G401.6 (cell line): ENCODE measurements around the gene GTF2B.
"Not testable (repeated sequence)": the region's sequence is repeated elsewhere in the genome, so short reads cannot be mapped to it uniquely, and the experiment has no call there.

Experiments used
- FAIRE-seq: peaks from 2 replicates; lab custom pipeline; 2012; peaks lifted over from hg19 to GRCh38; lab: Jason Lieb, UNC

Gene GTF2B

DNA sequence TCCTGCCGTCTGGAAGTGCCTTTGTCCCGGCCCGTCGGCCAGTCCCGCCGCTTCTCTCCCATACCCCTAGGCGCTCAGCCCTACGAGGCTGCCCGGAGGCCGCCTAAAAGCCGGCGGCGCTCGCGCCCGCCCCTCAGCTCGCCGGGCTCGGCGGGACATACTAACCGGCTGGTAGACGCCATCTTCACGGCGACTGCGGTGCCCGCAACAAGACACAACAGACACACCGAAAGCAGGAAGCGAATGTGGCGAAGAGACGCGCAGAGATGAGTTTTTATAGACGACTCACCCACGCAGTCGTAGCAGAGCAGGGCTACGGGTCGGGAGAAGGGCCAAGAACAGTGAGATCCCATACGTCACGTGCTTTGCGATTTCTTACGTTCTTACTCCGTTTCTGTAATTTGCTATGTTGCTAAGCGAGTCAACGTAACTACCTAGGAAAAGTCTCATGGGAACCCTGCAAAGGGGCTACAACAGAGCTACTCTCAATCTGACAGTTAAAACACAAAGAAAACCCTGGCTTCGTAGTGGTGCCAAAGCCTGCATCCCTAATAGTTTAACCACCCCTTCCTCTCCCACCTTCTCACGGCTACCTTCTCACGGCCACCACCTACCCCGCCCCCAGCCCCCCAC is at the start of gene GTF2B:
GTF2B (minus strand) TSS at position 250 of the 633 bp plus-strand sequence; CDS start at position 182, 68 bp downstream.
- FAIRE-seq = peak; percentile 80

DNA sequence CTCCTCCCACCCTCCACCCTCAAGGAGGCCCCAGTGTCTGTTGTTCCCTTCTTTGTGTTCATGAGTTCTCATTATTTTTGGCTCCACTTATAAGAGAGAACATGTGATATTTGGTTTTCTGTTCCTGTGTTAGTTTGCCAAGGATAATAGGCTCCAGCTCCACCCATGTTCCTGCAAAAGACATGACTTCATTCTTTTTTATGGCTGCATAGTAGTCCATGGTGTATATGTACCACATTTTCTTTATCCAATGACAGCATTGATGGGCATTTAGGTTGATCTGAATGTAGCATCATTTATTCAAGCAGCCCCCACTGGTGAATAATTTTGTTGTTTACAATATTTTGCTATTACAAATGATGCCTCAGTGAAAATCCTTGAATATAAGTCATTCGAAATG is 47.2 kb upstream of the GTF2B start:
- FAIRE-seq = not testable (repeated sequence)

GRCh38 chr1:88936760-88937342 is 45.5 kb upstream of the GTF2B start:
- FAIRE-seq = no peak

- no peak for FAIRE-seq
These were observed 44.8 kb upstream of the GTF2B start for GRCh38 chr1:88936223-88936523.

DNA sequence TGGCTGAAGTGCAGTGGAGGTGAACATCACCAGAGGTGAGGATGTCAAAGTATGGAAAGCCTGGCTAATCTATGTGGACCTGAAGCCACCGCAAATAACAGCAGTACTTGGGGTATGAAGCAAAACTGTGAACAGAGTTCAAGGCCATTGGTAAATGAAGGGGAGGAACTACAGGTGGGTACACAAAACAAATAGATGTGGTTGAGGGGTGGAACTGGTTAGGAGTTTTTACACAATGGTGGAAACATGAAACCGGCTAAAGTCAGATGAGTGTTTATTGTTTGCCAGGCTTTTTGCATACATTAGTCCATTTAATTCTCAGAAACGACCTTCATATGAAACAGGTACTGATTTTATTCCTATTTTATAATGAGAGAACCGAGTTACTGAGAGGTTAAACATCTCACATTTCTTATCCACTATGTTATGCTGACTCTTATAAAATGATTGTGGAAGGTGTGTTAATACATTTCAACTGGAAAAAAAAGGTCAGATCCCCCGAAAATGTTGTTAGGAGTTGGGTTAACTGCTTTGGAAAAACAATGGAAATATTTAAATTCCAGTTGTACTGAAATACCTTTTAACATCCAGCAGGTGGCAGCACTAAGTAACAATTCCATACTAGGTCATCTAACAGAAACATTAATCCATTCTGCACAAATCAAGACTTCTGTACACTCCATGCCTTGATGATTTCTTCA is 44.3 kb upstream of the GTF2B start:
- peak; percentile 91 for FAIRE-seq

- not testable (repeated sequence) for FAIRE-seq
These were observed 38.8 kb upstream of the GTF2B start for GRCh38 chr1:88930176-88930575.

GRCh38 chr1:88923224-88923623 is 31.9 kb upstream of the GTF2B start:
- no peak for FAIRE-seq

GRCh38 chr1:88922214-88922613 is 30.8 kb upstream of the GTF2B start:
- FAIRE-seq = no peak

DNA sequence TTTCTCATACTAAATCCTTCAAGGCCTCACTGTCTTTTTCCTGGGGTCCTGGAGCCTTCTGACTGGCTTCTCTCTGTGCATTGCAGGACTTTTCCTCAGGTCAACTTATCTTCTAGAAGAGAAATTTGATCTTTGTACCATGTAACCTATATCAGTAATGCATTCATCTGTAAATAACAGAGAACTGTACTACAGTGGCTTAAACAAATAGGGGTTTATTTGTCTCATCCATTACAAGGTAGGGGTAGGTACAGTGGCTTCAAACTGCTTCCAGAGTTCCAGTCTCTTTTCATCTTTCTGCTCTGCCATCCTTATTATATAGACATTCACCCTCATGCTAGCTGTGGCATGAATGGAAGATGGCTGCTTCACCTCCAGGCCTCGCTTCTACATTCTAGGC is 29.5 kb upstream of the GTF2B start:
- no peak for FAIRE-seq

- FAIRE-seq = no peak
These were observed 26.1 kb upstream of the GTF2B start for GRCh38 chr1:88917321-88918025.

DNA sequence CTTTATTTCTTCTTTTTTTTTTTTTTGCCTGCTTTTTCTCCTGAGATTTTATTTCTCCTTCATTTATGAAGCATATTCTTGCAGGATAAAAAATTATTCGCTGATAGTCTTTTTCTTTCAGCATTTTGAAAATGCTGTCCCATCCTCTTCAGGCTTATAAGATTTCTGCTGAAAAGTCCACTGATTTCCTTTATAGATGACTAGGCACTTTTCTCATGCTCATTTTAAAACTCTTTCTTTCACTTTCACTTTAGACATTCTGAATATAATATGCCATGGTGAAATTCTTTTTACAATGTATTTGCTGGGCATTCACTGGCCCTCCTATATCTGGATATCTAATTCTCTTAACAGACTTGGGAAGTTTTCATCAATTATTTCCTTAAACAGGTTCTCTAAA is 25.5 kb upstream of the GTF2B start:
- no peak for FAIRE-seq

GRCh38 chr1:88911800-88912199 is 20.4 kb upstream of the GTF2B start:
- FAIRE-seq = not testable (repeated sequence)

- no peak for FAIRE-seq
These were observed 19.8 kb upstream of the GTF2B start for GRCh38 chr1:88911161-88911560.

GRCh38 chr1:88910401-88910800 is 19.0 kb upstream of the GTF2B start:
- FAIRE-seq = no peak

DNA sequence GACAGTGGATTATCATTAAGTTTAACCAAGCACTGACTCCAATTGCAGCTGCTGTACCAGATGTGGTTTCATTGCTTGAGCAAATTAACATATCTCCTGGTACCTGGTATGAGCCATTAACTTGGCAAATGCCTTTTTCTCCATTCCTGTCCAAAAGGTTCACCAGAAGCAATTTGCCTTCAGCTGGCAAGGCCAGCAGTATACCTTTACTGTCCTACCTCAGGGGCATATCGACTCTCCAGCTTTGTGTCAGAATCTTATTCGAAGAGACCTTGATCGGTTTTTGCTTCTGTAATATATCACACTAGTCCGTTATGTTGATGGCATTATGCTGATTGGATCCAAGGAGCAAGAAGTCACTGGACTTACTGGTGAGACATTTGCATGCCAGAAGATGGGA is 9.5 kb upstream of the GTF2B start:
- no peak for FAIRE-seq

DNA sequence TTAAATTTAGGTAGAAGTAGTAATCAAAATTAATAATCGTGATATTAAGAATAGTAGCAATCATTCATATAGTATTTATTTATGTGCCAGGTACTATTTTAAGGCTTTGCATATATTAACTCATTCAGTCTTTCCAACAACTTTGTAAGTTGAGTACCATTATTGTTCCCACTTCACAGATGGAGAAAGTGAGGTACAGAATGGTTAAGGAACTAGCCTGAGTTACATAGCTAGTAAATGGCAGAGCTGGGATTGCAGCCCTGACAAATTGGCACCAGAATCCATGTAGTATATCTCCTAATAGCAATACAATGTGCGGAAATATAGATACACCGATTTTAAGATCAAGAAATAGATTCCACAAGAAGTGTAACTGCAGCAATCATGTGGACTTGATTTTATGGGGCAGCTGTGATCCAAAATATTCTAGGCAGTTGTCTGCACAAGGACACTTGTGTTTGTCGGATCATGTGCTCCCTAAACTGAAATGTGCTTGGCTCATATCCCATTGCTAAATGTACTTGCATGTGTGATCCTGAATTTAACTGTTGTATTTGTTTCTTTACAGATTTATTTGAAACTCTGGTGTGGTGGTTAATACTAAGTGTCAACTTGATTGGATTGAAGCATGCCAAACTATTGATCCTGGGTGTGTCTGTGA is 5.8 kb upstream of the GTF2B start:
- FAIRE-seq = peak; percentile 17

- FAIRE-seq = no peak
These were observed 1.1 kb upstream of the GTF2B start for GRCh38 chr1:88892357-88892877.

DNA sequence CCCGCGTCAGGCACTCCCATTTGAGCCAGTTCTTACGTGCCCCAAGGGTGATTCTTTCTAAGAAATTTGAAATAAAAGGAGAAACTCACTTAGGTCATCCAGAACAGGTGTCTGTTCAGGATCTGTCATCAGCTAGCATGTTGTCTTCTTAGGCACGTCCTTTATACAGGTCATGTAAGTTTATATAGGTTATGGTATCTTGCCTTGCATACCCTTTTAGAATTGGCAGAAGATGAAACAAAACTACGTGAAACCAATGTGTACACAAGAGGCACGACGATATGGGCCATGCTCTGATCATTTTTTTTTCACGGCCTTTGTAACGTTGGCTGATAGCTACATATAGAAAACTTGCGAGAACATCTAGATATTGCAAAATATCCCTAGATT is 579 bp upstream of the GTF2B start:
- FAIRE-seq = no peak

GRCh38 chr1:88890791-88891317 is 513 bp downstream of the GTF2B start:
- FAIRE-seq = no peak

GRCh38 chr1:88890131-88890530 is 1.2 kb downstream of the GTF2B start:
- FAIRE-seq = no peak

DNA sequence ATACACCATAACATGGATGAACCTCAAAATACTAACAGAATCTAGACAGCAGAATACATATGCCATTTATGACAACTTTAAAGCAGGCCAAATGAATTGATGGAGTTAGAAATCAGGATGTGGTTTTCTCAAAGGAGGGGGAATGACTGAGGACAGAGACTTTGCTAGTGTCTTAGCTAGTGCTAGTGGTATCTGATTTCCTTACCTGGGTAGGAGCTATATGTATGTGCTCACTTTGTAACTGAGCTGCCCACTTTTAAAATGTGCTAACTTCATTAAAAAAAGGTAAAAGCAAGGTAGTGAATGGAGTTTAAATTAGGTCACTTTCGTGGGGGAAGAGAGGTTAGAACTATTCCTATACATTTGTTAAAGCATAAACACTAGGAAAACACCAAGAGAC is 2.6 kb downstream of the GTF2B start:
- FAIRE-seq = no peak

DNA sequence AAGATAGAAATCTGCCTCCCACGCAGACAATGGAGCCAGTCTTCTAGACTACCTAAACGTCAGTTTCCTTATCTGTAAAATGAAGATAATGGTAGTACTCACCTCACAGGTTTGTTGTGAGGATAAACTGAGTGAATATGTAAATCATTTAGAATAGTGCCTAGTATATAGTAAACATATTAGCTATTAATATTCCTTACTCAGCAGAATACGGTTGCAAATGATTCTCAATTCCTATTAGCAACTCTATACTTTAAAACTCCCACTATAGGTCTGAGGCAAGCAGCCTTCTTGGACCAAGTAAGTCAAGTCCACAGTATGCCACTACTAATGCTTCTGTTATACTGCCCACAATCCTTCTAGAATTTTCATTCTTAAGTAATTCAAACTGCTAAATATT is 5.4 kb downstream of the GTF2B start:
- FAIRE-seq = no peak
